IPS-18a (cell line): Measurements from ENCODE around the gene HTR4.
"Not testable (repeated sequence)": the region's sequence is repeated elsewhere in the genome, so short reads cannot be mapped to it uniquely, and the experiment has no call there.

Source experiments
- H3K27ac ChIP-seq: one replicate; pipeline ENCODE4 v1.5.1; 2013; ENCODE audit warnings: low read length
- H3K27me3 ChIP-seq: one replicate; pipeline ENCODE4 v1.6.1; 2013; ENCODE audit warnings: mild to moderate bottlenecking, low read length; ENCODE audit not compliant: control insufficient read depth, insufficient read depth
- H3K36me3 ChIP-seq: one replicate; pipeline ENCODE4 v1.6.1; 2013; ENCODE audit warnings: low read depth, low read length; ENCODE audit not compliant: control insufficient read depth
- H3K4me1 ChIP-seq: one replicate; pipeline ENCODE4 v1.6.1; 2013; ENCODE audit warnings: low read depth, low read length; ENCODE audit not compliant: control insufficient read depth
- H3K4me3 ChIP-seq: one replicate; pipeline ENCODE4 v1.5.1; 2013; ENCODE audit warnings: low read length
- H3K9ac ChIP-seq: one replicate; pipeline ENCODE4 v1.6.1; 2013; ENCODE audit warnings: mild to moderate bottlenecking, low read length, moderate library complexity
- H3K9me3 ChIP-seq: one replicate; pipeline ENCODE4 v1.6.1; 2013; ENCODE audit warnings: low read depth, low read length; ENCODE audit not compliant: control insufficient read depth

HTR4 gene

GRCh38 chr5:148488757-148489156, 165.6 kb downstream of the HTR4 start:
- H3K9ac ChIP-seq = no peak overlapping the region
- H3K27me3 ChIP-seq = no peaks in the 10 kb centered on the region
- H3K4me1 ChIP-seq = no peaks in the 10 kb centered on the region
- no peaks in the 10 kb centered on the region for H3K36me3 ChIP-seq
- no peak overlapping the region for H3K4me3 ChIP-seq
- no peaks in the 10 kb centered on the region for H3K9me3 ChIP-seq
- no peak overlapping the region for H3K27ac ChIP-seq

GRCh38 chr5:148486456-148486855, 167.9 kb downstream of the HTR4 start:
- Histone ChIP-seq H3K27ac (no peak overlapping the region), H3K4me1 (no peaks in the 10 kb centered on the region), H3K9me3 (no peaks in the 10 kb centered on the region), H3K9ac (no peak overlapping the region), H3K27me3 (peaks cover 4% of the 10 kb centered on the region), H3K36me3 (no peaks in the 10 kb centered on the region), H3K4me3 (no peak overlapping the region)

GRCh38 chr5:148484651-148485050, 169.7 kb downstream of the HTR4 start:
- Histone ChIP-seq H3K27ac (no peak overlapping the region), H3K4me3 (no peak overlapping the region), H3K9ac (no peak overlapping the region), H3K4me1 (no peaks in the 10 kb centered on the region), H3K27me3 (peaks cover 4% of the 10 kb centered on the region), H3K9me3 (no peaks in the 10 kb centered on the region), H3K36me3 (no peaks in the 10 kb centered on the region)

GRCh38 chr5:148483750-148484149, 170.6 kb downstream of the HTR4 start:
- H3K36me3 ChIP-seq = no peaks in the 10 kb centered on the region
- no peak overlapping the region for H3K4me3 ChIP-seq
- no peaks in the 10 kb centered on the region for H3K9me3 ChIP-seq
- no peak overlapping the region for H3K27ac ChIP-seq
- no peaks in the 10 kb centered on the region for H3K4me1 ChIP-seq
- no peak overlapping the region for H3K9ac ChIP-seq
- H3K27me3 ChIP-seq = peaks cover 4% of the 10 kb centered on the region

GRCh38 chr5:148482697-148483462, 171.4 kb downstream of the HTR4 start:
- Histone ChIP-seq H3K4me3 (no peak overlapping the region), H3K27me3 (peaks cover 4% of the 10 kb centered on the region), H3K9me3 (no peaks in the 10 kb centered on the region), H3K27ac (no peak overlapping the region), H3K9ac (no peak overlapping the region), H3K4me1 (no peaks in the 10 kb centered on the region), H3K36me3 (no peaks in the 10 kb centered on the region)

GRCh38 chr5:148482196-148482595, 172.1 kb downstream of the HTR4 start:
- no peak overlapping the region for H3K9ac ChIP-seq
- H3K4me3 ChIP-seq = no peak overlapping the region
- H3K27me3 ChIP-seq = peaks cover 4% of the 10 kb centered on the region
- H3K9me3 ChIP-seq = no peaks in the 10 kb centered on the region
- no peak overlapping the region for H3K27ac ChIP-seq
- no peaks in the 10 kb centered on the region for H3K36me3 ChIP-seq
- no peaks in the 10 kb centered on the region for H3K4me1 ChIP-seq

GRCh38 chr5:148477429-148477828, 176.9 kb downstream of the HTR4 start:
- Histone ChIP-seq H3K27ac (no peak overlapping the region), H3K4me3 (no peak overlapping the region), H3K9me3 (no peaks in the 10 kb centered on the region), H3K9ac (no peak overlapping the region), H3K4me1 (no peaks in the 10 kb centered on the region), H3K36me3 (no peaks in the 10 kb centered on the region), H3K27me3 (no peaks in the 10 kb centered on the region)

GRCh38 chr5:148476302-148476701, 178.0 kb downstream of the HTR4 start:
- Histone ChIP-seq H3K27ac (no peak overlapping the region), H3K4me1 (no peaks in the 10 kb centered on the region), H3K9me3 (no peaks in the 10 kb centered on the region), H3K9ac (no peak overlapping the region), H3K36me3 (no peaks in the 10 kb centered on the region), H3K4me3 (no peak overlapping the region), H3K27me3 (no peaks in the 10 kb centered on the region)

GRCh38 chr5:148474025-148474511, 180.3 kb downstream of the HTR4 start:
- H3K4me3 ChIP-seq = no peak overlapping the region
- H3K36me3 ChIP-seq = no peaks in the 10 kb centered on the region
- H3K9ac ChIP-seq = no peak overlapping the region
- H3K9me3 ChIP-seq = no peaks in the 10 kb centered on the region
- no peak overlapping the region for H3K27ac ChIP-seq
- H3K4me1 ChIP-seq = no peaks in the 10 kb centered on the region
- H3K27me3 ChIP-seq = no peaks in the 10 kb centered on the region

- H3K4me3 ChIP-seq = no peak overlapping the region
- no peaks in the 10 kb centered on the region for H3K27me3 ChIP-seq
- H3K36me3 ChIP-seq = no peaks in the 10 kb centered on the region
- no peak overlapping the region for H3K9ac ChIP-seq
- no peak overlapping the region for H3K27ac ChIP-seq
- H3K4me1 ChIP-seq = no peaks in the 10 kb centered on the region
- no peaks in the 10 kb centered on the region for H3K9me3 ChIP-seq
These were observed 182.9 kb downstream of the HTR4 start for GRCh38 chr5:148471379-148471778.

GRCh38 chr5:148469501-148469935, 184.8 kb downstream of the HTR4 start:
- H3K27ac ChIP-seq = no peak overlapping the region
- H3K27me3 ChIP-seq = no peaks in the 10 kb centered on the region
- no peak overlapping the region for H3K4me3 ChIP-seq
- H3K36me3 ChIP-seq = no peaks in the 10 kb centered on the region
- H3K9ac ChIP-seq = no peak overlapping the region
- no peaks in the 10 kb centered on the region for H3K9me3 ChIP-seq
- no peaks in the 10 kb centered on the region for H3K4me1 ChIP-seq

- H3K9me3 ChIP-seq, H3K9ac ChIP-seq, H3K27ac ChIP-seq, H3K27me3 ChIP-seq, H3K4me3 ChIP-seq, H3K4me1 ChIP-seq, H3K36me3 ChIP-seq: not testable (repeated sequence)
These were observed 185.6 kb downstream of the HTR4 start for GRCh38 chr5:148468746-148469145.
